ENCODE measurements around the gene FRAS1. TPM values are rescaled to one million over a fixed set of nuclear protein-coding genes. Genes with fewer than 3 reads are reported as not detected.

FRAS1 gene
- total RNA-seq, 1 experiment from 2014 or later, result 13.1 TPM

- no peak overlapping the region for H3K4me3 ChIP-seq
- H3K4me1 ChIP-seq (replicated peaks; ENCODE audit: insufficient read depth), result no peaks in the 10 kb centered on the region
- H3K4me2 ChIP-seq, result no peak overlapping the region
- no peaks in the 10 kb centered on the region for H3K79me2 ChIP-seq (ENCODE audit: low read depth)
- TF ChIP-seq, protein P1, sequence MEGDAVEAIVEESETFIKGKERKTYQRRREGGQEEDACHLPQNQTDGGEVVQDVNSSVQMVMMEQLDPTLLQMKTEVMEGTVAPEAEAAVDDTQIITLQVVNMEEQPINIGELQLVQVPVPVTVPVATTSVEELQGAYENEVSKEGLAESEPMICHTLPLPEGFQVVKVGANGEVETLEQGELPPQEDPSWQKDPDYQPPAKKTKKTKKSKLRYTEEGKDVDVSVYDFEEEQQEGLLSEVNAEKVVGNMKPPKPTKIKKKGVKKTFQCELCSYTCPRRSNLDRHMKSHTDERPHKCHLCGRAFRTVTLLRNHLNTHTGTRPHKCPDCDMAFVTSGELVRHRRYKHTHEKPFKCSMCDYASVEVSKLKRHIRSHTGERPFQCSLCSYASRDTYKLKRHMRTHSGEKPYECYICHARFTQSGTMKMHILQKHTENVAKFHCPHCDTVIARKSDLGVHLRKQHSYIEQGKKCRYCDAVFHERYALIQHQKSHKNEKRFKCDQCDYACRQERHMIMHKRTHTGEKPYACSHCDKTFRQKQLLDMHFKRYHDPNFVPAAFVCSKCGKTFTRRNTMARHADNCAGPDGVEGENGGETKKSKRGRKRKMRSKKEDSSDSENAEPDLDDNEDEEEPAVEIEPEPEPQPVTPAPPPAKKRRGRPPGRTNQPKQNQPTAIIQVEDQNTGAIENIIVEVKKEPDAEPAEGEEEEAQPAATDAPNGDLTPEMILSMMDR (conservative IDR thresholded peaks at IDR 0.05), result no peak
- no peak for TF ChIP-seq EZH2 (IDR thresholded peaks at IDR 0.05; ENCODE audit: low read depth)
- POLR2A ChIA-PET (ENCODE audit: unreplicated experiment), result no interaction called here
- BruUV-seq (replicated peaks), result no TSS peak
- no peaks in the 10 kb centered on the region for H3K27me3 ChIP-seq (ENCODE audit: insufficient read depth, low read depth)
- no peak for DNase-seq
- H3K9me3 ChIP-seq (ENCODE audit: insufficient read depth, low read depth), result no peaks in the 10 kb centered on the region
- intact Hi-C loops (cut with micrococcal nuclease; ENCODE audit: unreplicated experiment), result no loop called here
- no peaks in the 10 kb centered on the region for H3F3A ChIP-seq (ENCODE audit: insufficient read depth, low read depth)
- no peaks in the 10 kb centered on the region for H3K9me2 ChIP-seq (ENCODE audit: insufficient read depth)
- CTCF ChIA-PET, result no interaction called here
- H2AFZ ChIP-seq, result no peak overlapping the region
- no peaks in the 10 kb centered on the region for H4K20me1 ChIP-seq (ENCODE audit: insufficient read depth)
- no peak overlapping the region for H3K27ac ChIP-seq
- H3K36me3 ChIP-seq (ENCODE audit: low read depth), result no peaks in the 10 kb centered on the region
Observed at GRCh38 chr4:78363031-78363570, 306.0 kb downstream of the FRAS1 start.

GRCh38 chr4:78369679-78370078 is 312.6 kb downstream of the FRAS1 start:
- Histone ChIP-seq H2AFZ (no peak overlapping the region), H3K36me3 (ENCODE audit: low read depth) (no peaks in the 10 kb centered on the region), H3K27ac (no peak overlapping the region), H3F3A (ENCODE audit: insufficient read depth, low read depth) (peaks cover 16% of the 10 kb centered on the region; the same call in 1 of the 2 replicates), H3K9me2 (ENCODE audit: insufficient read depth) (no peaks in the 10 kb centered on the region), H3K4me2 (no peak overlapping the region), H4K20me1 (ENCODE audit: insufficient read depth) (no peaks in the 10 kb centered on the region), H3K79me2 (ENCODE audit: low read depth) (no peaks in the 10 kb centered on the region), H3K4me1 (replicated peaks; ENCODE audit: insufficient read depth) (peaks cover 27% of the 10 kb centered on the region), H3K4me3 (no peak overlapping the region), H3K9me3 (ENCODE audit: insufficient read depth, low read depth) (no peaks in the 10 kb centered on the region), H3K27me3 (ENCODE audit: insufficient read depth, low read depth) (no peaks in the 10 kb centered on the region)
- intact Hi-C loops (cut with micrococcal nuclease; ENCODE audit: unreplicated experiment), result loop anchor here (2.0 to 5.0 kb wide), 3 partner anchors 37 to 312 kb away; partner anchors contain the start of gene FRAS1
- ChIA-PET POLR2A (ENCODE audit: unreplicated experiment) (no interaction called here), CTCF (no interaction called here)
- no peak for TF ChIP-seq EZH2 (IDR thresholded peaks at IDR 0.05; ENCODE audit: low read depth)
- TF ChIP-seq, protein P1 (conservative IDR thresholded peaks at IDR 0.05), result no peak
- DNase-seq, result no peak
- no TSS peak for BruUV-seq (replicated peaks)

GRCh38 chr4:78370631-78371372 is 313.7 kb downstream of the FRAS1 start:
- no peaks in the 10 kb centered on the region for H3K27me3 ChIP-seq (ENCODE audit: insufficient read depth, low read depth)
- peaks cover 16% of the 10 kb centered on the region; the same call in 1 of the 2 replicates for H3F3A ChIP-seq (ENCODE audit: insufficient read depth, low read depth)
- no peaks in the 10 kb centered on the region for H3K9me2 ChIP-seq (ENCODE audit: insufficient read depth)
- H3K9me3 ChIP-seq (ENCODE audit: insufficient read depth, low read depth), result no peaks in the 10 kb centered on the region
- BruUV-seq (replicated peaks), result no TSS peak
- peaks cover 27% of the 10 kb centered on the region for H3K4me1 ChIP-seq (replicated peaks; ENCODE audit: insufficient read depth)
- H3K4me3 ChIP-seq, result 0 out of 2 replicates have a peak overlapping the region, but pooled peaks have one; percentile 11
- H3K36me3 ChIP-seq (ENCODE audit: low read depth), result no peaks in the 10 kb centered on the region
- peak overlapping the region; percentile 65 for H3K4me2 ChIP-seq
- DNase-seq, result peak; percentile 24 to 87
- peak overlapping the region; percentile 66 for H3K27ac ChIP-seq
- no peaks in the 10 kb centered on the region for H4K20me1 ChIP-seq (ENCODE audit: insufficient read depth)
- no peaks in the 10 kb centered on the region for H3K79me2 ChIP-seq (ENCODE audit: low read depth)
- intact Hi-C loops (cut with micrococcal nuclease; ENCODE audit: unreplicated experiment), result loop anchor here (2.0 to 5.0 kb wide), 3 partner anchors 38 to 314 kb away; partner anchors contain the start of gene FRAS1
- ChIA-PET CTCF (interaction anchor here (1.3 kb wide), 1 partner anchor 9 kb away, joined by 3 read pairs; no protein-coding TSS in a partner anchor), POLR2A (ENCODE audit: unreplicated experiment) (interaction anchor here (0.7 kb wide), 2 partner anchors 39 to 285 kb away, joined by 6 to 24 read pairs; no protein-coding TSS in a partner anchor)
- no peak overlapping the region for H2AFZ ChIP-seq
- TF ChIP-seq EZH2 (IDR thresholded peaks at IDR 0.05; ENCODE audit: low read depth), result no peak
- TF ChIP-seq, protein P1 (conservative IDR thresholded peaks at IDR 0.05), result no peak
